Lung (tissue), 12 donors: ENCODE data around the gene CMIP. TPM values are rescaled to one million over a fixed set of nuclear protein-coding genes. Genes with fewer than 3 reads are reported as not detected.
"Not testable (repeated sequence)": the region's sequence is repeated elsewhere in the genome, so short reads cannot be mapped to it uniquely, and the experiment has no call there.

Source experiments
- ATAC-seq: fragments of 200-7000 bp; cut with Tn5 transposase; one replicate; pipeline ENCODE4 v1.9.1; 2020; ENCODE audit warnings: moderate number of reproducible peaks; ENCODE audit not compliant: insufficient read depth, low FRiP score
- DNase-seq, 3 donors: peaks; one replicate each; pipeline ENCODE4 v3.0.0-alpha.2; 2013 to 2017
- H3K27ac ChIP-seq, 2 donors: one replicate each; pipeline ENCODE4 v1.5.1; 2013; ENCODE audit warnings: mild to moderate bottlenecking in 2 of 2, moderate library complexity in 2 of 2, control low read depth in 1 of 2, inconsistent platforms in 1 of 2, low read depth in 1 of 2, low read length in 1 of 2
- H3K27me3 ChIP-seq, 3 donors: one replicate each; pipeline ENCODE4 v1.5.1; 2013; ENCODE audit warnings: low read length in 2 of 3; ENCODE audit not compliant: control insufficient read depth in 3 of 3, insufficient read depth in 3 of 3
- H3K36me3 ChIP-seq, 4 donors: one replicate each; pipeline ENCODE4 v1.5.1; 2013; ENCODE audit warnings: low read length in 4 of 4, mild to moderate bottlenecking in 1 of 4, moderate library complexity in 1 of 4; ENCODE audit not compliant: control insufficient read depth in 4 of 4, insufficient read depth in 4 of 4
- H3K4me1 ChIP-seq, 5 donors: one replicate each; pipeline ENCODE4 v1.5.1; 2013; ENCODE audit warnings: low read length in 5 of 5, mild to moderate bottlenecking in 2 of 5, moderate library complexity in 1 of 5; ENCODE audit not compliant: control insufficient read depth in 5 of 5, insufficient read depth in 5 of 5
- H3K4me3 ChIP-seq: one replicate; pipeline ENCODE4 v1.5.1; 2013; ENCODE audit warnings: mild to moderate bottlenecking, control low read depth, moderate library complexity
- H3K9ac ChIP-seq, 2 donors: one replicate each; pipeline ENCODE4 v1.5.1; 2013; ENCODE audit warnings: low read length in 2 of 2, control low read depth in 1 of 2; ENCODE audit not compliant: insufficient read depth in 1 of 2
- H3K9me3 ChIP-seq, 4 donors: one replicate each; pipeline ENCODE4 v1.5.1; 2013; ENCODE audit warnings: low read length in 3 of 4, mild to moderate bottlenecking in 1 of 4, moderate library complexity in 1 of 4; ENCODE audit not compliant: control insufficient read depth in 4 of 4, insufficient read depth in 3 of 4
- CTCF ChIP-seq: IDR thresholded peaks from 2 replicates; pipeline ENCODE4 v1.5.1; 2012; ENCODE audit warnings: mild to moderate bottlenecking; ENCODE audit errors: control extremely low read depth, extremely low read depth
- WGBS, 2 donors: extraction: QIAGEN DNeasy Blood & Tissue Kit; methylation state at CpG; one replicate each; pipeline ENCODE4 v1.1.7; 2013; 5-methylcytosine and 5-hydroxymethylcytosine counted together
- polyA plus RNA-seq, 2 donors: library from polyadenylated mRNA; stranded (reverse); fragments of 200-250 nt; gene quantifications; one replicate each; pipeline ENCODE4 v1.2.1, GENCODE V29; 2013
- total RNA-seq, 2 donors: library from RNA; depleted of rRNA in 1 of 2; stranded (reverse); fragments of >200 nt in 1 of 2; gene quantifications; one replicate each; pipeline ENCODE4 v1.2.1, GENCODE V29; 2014 to 2021
- donor health status: control.
- donor health status: control.
- donor health status: Bipolar disorder and iron deficiency.
- donor health status: healthy.
- donor health status: DM: yes; HTN: yes; CAD: no.

Gene CMIP
- total and polyA plus RNA-seq, 4 donors: 11.8 to 80.5 (median 48.6) TPM

- ATAC-seq: no peak
- no peaks in the 10 kb centered on the region for H3K36me3 ChIP-seq
- DNase-seq: no peak
- H3K4me1 ChIP-seq: peaks cover 0 to 5% (median 0%) of the 10 kb centered on the region in 5 donors
- no peaks in the 10 kb centered on the region for H3K9me3 ChIP-seq
- no peak for TF ChIP-seq CTCF
- H3K27me3 ChIP-seq: no peaks in the 10 kb centered on the region
- WGBS, 2 donors: 85 to 93% methylated on average over 5 of the region's 5 CpGs
- no peak overlapping the region for H3K9ac ChIP-seq
- no peak overlapping the region for H3K4me3 ChIP-seq
- H3K27ac ChIP-seq: no peak overlapping the region
Measured at GRCh38 chr16:81417210-81417609, 27.4 kb upstream of the CMIP start.

- no peak for TF ChIP-seq CTCF
- no peak overlapping the region for H3K4me3 ChIP-seq
- no peaks in the 10 kb centered on the region for H3K4me1 ChIP-seq
- 94 to 97% methylated on average over 9 of the region's 9 CpGs for WGBS, 2 donors
- ATAC-seq (no peak), DNase-seq (no peak)
- no peak overlapping the region for H3K27ac ChIP-seq
- no peaks in the 10 kb centered on the region for H3K27me3 ChIP-seq
- H3K9me3 ChIP-seq: no peaks in the 10 kb centered on the region
- H3K36me3 ChIP-seq: no peaks in the 10 kb centered on the region
- H3K9ac ChIP-seq: no peak overlapping the region
Measured at GRCh38 chr16:81419806-81420205, 24.8 kb upstream of the CMIP start.

- H3K27ac ChIP-seq: no peak overlapping the region
- no peaks in the 10 kb centered on the region for H3K36me3 ChIP-seq
- H3K4me3 ChIP-seq: no peak overlapping the region
- DNase-seq: no peak
- H3K4me1 ChIP-seq: no peaks in the 10 kb centered on the region
- no peak overlapping the region for H3K9ac ChIP-seq
- TF ChIP-seq CTCF: no peak
- 94 to 96% methylated on average over 2 of the region's 2 CpGs for WGBS, 2 donors
- no peak for ATAC-seq
- no peaks in the 10 kb centered on the region for H3K9me3 ChIP-seq
- no peaks in the 10 kb centered on the region for H3K27me3 ChIP-seq
Measured at GRCh38 chr16:81421126-81421525, 23.5 kb upstream of the CMIP start.

GRCh38 chr16:81421536-81421935, 23.1 kb upstream of the CMIP start:
- no peak for DNase-seq
- Histone ChIP-seq H3K9me3 (no peaks in the 10 kb centered on the region), H3K9ac (no peak overlapping the region), H3K4me1 (no peaks in the 10 kb centered on the region), H3K27ac (no peak overlapping the region), H3K4me3 (no peak overlapping the region), H3K36me3 (no peaks in the 10 kb centered on the region), H3K27me3 (no peaks in the 10 kb centered on the region)
- 81 to 89% methylated on average over 11 of the region's 11 CpGs for WGBS, 2 donors
- TF ChIP-seq CTCF: no peak
- no peak for ATAC-seq

GRCh38 chr16:81422153-81422552, 22.5 kb upstream of the CMIP start:
- 96 to 97% methylated on average over 7 of the region's 7 CpGs for WGBS, 2 donors
- not testable (repeated sequence) for ATAC-seq, H3K27me3 ChIP-seq, H3K9me3 ChIP-seq, H3K4me1 ChIP-seq, DNase-seq, H3K36me3 ChIP-seq, H3K27ac ChIP-seq, H3K4me3 ChIP-seq, H3K9ac ChIP-seq
